IMR-90 (cell line): ENCODE results near the gene C11orf68.

ENCODE experiments used
- BHLHE40 ChIP-seq: fragments of 150-350 bp; IDR thresholded peaks from 2 replicates; pipeline ENCODE4 v1.6.1; 2016; ENCODE audit warnings: mild to moderate bottlenecking, low read depth, low read length
- CHD1 ChIP-seq: IDR thresholded peaks from 2 replicates; pipeline ENCODE4 v1.6.1; 2012; ENCODE audit warnings: low read depth, low read length, improper control_type of control experiment
- FOS ChIP-seq: fragments of 150-350 bp; IDR thresholded peaks from 2 replicates; pipeline ENCODE4 v1.6.1; 2016; ENCODE audit warnings: low read depth, low read length
- MAFK ChIP-seq: IDR thresholded peaks from 2 replicates; pipeline ENCODE4 v1.6.1; 2012; ENCODE audit warnings: low read depth, low read length, improper control_type of control experiment
- MAZ ChIP-seq: IDR thresholded peaks from 2 replicates; pipeline ENCODE4 v1.6.1; 2012; ENCODE audit warnings: low read depth, mild to moderate bottlenecking, low read length, improper control_type of control experiment, moderate library complexity, borderline replicate concordance
- NFE2L2 ChIP-seq: fragments of 150-350 bp; IDR thresholded peaks from 2 replicates; pipeline ENCODE4 v1.6.1; 2016; ENCODE audit warnings: low read depth, mild to moderate bottlenecking, low read length
- POLR2A ChIP-seq: IDR thresholded peaks from 2 replicates; pipeline ENCODE4 v1.6.1; 2012; ENCODE audit warnings: mild to moderate bottlenecking, low read depth, low read length
- RAD21 ChIP-seq: IDR thresholded peaks from 2 replicates; pipeline ENCODE4 v1.6.1; 2012; ENCODE audit warnings: low read length, improper control_type of control experiment
- RFX5 ChIP-seq: IDR thresholded peaks from 2 replicates; pipeline ENCODE4 v1.8.0; 2012; ENCODE audit warnings: low read depth, mild to moderate bottlenecking, low read length, moderate library complexity
- SMC3 ChIP-seq: fragments of 150-350 bp; IDR thresholded peaks from 2 replicates; pipeline ENCODE4 v1.6.1; 2016; ENCODE audit warnings: low read depth, mild to moderate bottlenecking, antibody characterized with exemption, low read length, moderate library complexity
- TF ChIP-seq, protein P1 (sequence below): conservative IDR thresholded peaks from 2 replicates; pipeline ENCODE4 v1.5.1; 2012; ENCODE audit warnings: mild to moderate bottlenecking, low read depth, low read length, improper control_type of control experiment
- TF ChIP-seq, protein P2 (sequence below): fragments of 150-350 bp; IDR thresholded peaks from 2 replicates; pipeline ENCODE4 v1.6.1; 2017; ENCODE audit warnings: mild to moderate bottlenecking, antibody characterized with exemption, low read length, low read depth

DNA sequence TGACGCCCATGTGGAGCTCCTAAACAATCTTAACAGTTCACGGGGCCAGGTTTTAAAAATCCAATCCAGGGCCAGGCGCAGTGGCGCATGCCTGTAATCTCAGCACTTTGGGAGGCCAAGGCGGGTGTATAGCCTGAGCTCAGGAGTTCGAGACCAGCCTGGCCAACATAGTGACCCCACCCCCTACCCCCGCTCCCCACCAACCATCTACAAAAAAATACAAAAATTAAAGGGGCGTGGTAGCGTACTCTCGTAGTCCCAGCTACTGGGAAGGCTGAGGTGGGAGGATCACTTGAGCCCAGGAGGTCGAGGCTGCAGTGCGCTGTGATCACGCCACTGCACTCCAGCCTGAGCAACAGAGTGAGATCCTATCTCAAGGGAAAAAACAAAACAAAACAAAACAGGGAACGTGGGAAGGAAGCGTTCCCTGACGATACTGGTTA, 42.0 kb upstream of the C11orf68 start:
- no peak for TF ChIP-seq POLR2A
- TF ChIP-seq NFE2L2, result no peak
- TF ChIP-seq, protein P1, sequence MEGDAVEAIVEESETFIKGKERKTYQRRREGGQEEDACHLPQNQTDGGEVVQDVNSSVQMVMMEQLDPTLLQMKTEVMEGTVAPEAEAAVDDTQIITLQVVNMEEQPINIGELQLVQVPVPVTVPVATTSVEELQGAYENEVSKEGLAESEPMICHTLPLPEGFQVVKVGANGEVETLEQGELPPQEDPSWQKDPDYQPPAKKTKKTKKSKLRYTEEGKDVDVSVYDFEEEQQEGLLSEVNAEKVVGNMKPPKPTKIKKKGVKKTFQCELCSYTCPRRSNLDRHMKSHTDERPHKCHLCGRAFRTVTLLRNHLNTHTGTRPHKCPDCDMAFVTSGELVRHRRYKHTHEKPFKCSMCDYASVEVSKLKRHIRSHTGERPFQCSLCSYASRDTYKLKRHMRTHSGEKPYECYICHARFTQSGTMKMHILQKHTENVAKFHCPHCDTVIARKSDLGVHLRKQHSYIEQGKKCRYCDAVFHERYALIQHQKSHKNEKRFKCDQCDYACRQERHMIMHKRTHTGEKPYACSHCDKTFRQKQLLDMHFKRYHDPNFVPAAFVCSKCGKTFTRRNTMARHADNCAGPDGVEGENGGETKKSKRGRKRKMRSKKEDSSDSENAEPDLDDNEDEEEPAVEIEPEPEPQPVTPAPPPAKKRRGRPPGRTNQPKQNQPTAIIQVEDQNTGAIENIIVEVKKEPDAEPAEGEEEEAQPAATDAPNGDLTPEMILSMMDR, result no peak
- TF ChIP-seq RAD21, result no peak
- TF ChIP-seq, protein P2, sequence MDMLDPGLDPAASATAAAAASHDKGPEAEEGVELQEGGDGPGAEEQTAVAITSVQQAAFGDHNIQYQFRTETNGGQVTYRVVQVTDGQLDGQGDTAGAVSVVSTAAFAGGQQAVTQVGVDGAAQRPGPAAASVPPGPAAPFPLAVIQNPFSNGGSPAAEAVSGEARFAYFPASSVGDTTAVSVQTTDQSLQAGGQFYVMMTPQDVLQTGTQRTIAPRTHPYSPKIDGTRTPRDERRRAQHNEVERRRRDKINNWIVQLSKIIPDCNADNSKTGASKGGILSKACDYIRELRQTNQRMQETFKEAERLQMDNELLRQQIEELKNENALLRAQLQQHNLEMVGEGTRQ, result no peak
- no peak for TF ChIP-seq CHD1
- TF ChIP-seq SMC3, result no peak
- TF ChIP-seq FOS, result no peak
- TF ChIP-seq RFX5, result no peak
- no peak for TF ChIP-seq MAFK
- no peak for TF ChIP-seq BHLHE40
- no peak for TF ChIP-seq MAZ
